ENCODE measurements around the gene F11R. TPM values are rescaled to one million over a fixed set of nuclear protein-coding genes. Genes with fewer than 3 reads are reported as not detected.

Gene F11R
- total RNA-seq, 1 experiment from 2014 or later = 69.2 TPM

DNA sequence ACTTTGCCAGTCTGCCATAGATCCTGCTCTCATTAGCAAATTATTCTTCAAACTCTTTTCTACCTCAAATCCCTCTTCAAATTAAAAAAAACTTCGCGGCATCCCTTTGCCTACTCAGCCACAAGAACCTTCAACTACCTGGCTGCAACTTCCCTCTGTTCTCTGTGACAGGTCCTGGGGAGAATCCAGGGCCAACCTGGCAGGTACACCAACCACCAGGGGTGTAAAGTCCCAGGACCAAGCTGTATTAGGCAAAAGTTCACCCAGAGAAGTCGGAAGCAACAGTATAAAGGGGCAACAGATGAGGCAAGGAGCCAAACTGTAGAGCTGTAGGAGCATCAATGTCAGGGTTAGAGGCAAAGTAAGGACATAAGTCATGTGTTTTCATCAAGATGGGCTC lies 48.0 kb downstream of the F11R start:
- CTCF ChIA-PET = no interaction called here
- Histone ChIP-seq H3K4me1 (ENCODE audit: insufficient read depth, low read length) (no peaks in the 10 kb centered on the region), H3K9me3 (ENCODE audit: low read length) (no peaks in the 10 kb centered on the region), H3K27me3 (ENCODE audit: low read length) (no peaks in the 10 kb centered on the region), H4K20me1 (ENCODE audit: low read length) (no peaks in the 10 kb centered on the region), H3F3A (ENCODE audit: low read length, unreplicated experiment) (no peaks in the 10 kb centered on the region), H3K79me2 (ENCODE audit: low read length) (no peaks in the 10 kb centered on the region), H3K4me2 (ENCODE audit: low read length) (no peak overlapping the region), H3K36me3 (ENCODE audit: low read depth, low read length) (no peaks in the 10 kb centered on the region), H3K9ac (ENCODE audit: low read length) (no peak overlapping the region), H3K4me3 (ENCODE audit: low read length) (no peak overlapping the region), H3K9me2 (replicated peaks; ENCODE audit: low read length) (no peaks in the 10 kb centered on the region), H2AFZ (ENCODE audit: low read length) (no peak overlapping the region), H3K27ac (ENCODE audit: low read length) (no peak overlapping the region)
- POLR2A ChIA-PET (ENCODE audit: unreplicated experiment) = no interaction called here
- no peak for TF ChIP-seq EZH2phosphoT487 (IDR thresholded peaks at IDR 0.05; ENCODE audit: borderline replicate concordance, low read length)
- TF ChIP-seq EZH2 (IDR thresholded peaks at IDR 0.05; ENCODE audit: low read length, unreplicated experiment) = no peak
- TF ChIP-seq CTCF (conservative IDR thresholded peaks at IDR 0.05; ENCODE audit: low read depth, low read length) = no peak
- ATAC-seq (no peak), DNase-seq (no peak)
- BruUV-seq (replicated peaks) = no TSS peak
- intact Hi-C loops (cut with micrococcal nuclease) = no loop called here

DNA sequence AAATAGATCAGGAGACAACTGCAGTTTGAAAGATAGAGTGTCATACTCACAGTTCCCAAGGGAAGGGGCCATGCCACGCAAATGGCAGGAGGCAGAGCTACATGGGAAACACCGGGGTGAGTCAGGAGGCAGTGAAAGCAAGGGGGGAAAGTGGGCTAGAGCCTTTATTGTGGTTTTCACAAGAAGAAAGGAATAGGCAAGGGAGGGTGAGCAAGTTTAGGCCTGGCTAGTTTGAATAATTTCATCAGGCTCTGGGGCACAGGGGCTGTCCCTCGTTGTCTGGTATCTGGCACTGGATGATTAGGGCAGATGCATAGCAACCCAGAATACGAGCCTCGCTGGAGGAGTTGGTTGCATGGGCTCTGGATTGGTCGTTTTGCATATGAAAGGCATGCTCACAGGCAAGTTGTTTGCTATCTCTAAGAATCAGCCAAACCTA lies 49.3 kb downstream of the F11R start:
- no peaks in the 10 kb centered on the region for H3K9me2 ChIP-seq (replicated peaks; ENCODE audit: low read length)
- TF ChIP-seq CTCF (conservative IDR thresholded peaks at IDR 0.05; ENCODE audit: low read depth, low read length) = no peak
- TF ChIP-seq EZH2phosphoT487 (IDR thresholded peaks at IDR 0.05; ENCODE audit: borderline replicate concordance, low read length) = no peak
- no peak for TF ChIP-seq EZH2 (IDR thresholded peaks at IDR 0.05; ENCODE audit: low read length, unreplicated experiment)
- H3K4me2 ChIP-seq (ENCODE audit: low read length) = no peak overlapping the region
- no peaks in the 10 kb centered on the region for H3F3A ChIP-seq (ENCODE audit: low read length, unreplicated experiment)
- CTCF ChIA-PET = no interaction called here
- POLR2A ChIA-PET (ENCODE audit: unreplicated experiment) = no interaction called here
- DNase-seq (no peak), ATAC-seq (no peak)
- intact Hi-C loops (cut with micrococcal nuclease) = no loop called here
- no peaks in the 10 kb centered on the region for H3K27me3 ChIP-seq (ENCODE audit: low read length)
- no peak overlapping the region for H3K9ac ChIP-seq (ENCODE audit: low read length)
- no peaks in the 10 kb centered on the region for H3K4me1 ChIP-seq (ENCODE audit: insufficient read depth, low read length)
- H3K36me3 ChIP-seq (ENCODE audit: low read depth, low read length) = no peaks in the 10 kb centered on the region
- H3K4me3 ChIP-seq (ENCODE audit: low read length) = no peak overlapping the region
- no peaks in the 10 kb centered on the region for H3K9me3 ChIP-seq (ENCODE audit: low read length)
- no TSS peak for BruUV-seq (replicated peaks)
- no peaks in the 10 kb centered on the region for H3K79me2 ChIP-seq (ENCODE audit: low read length)
- no peak overlapping the region for H2AFZ ChIP-seq (ENCODE audit: low read length)
- no peaks in the 10 kb centered on the region for H4K20me1 ChIP-seq (ENCODE audit: low read length)
- no peak overlapping the region for H3K27ac ChIP-seq (ENCODE audit: low read length)

DNA sequence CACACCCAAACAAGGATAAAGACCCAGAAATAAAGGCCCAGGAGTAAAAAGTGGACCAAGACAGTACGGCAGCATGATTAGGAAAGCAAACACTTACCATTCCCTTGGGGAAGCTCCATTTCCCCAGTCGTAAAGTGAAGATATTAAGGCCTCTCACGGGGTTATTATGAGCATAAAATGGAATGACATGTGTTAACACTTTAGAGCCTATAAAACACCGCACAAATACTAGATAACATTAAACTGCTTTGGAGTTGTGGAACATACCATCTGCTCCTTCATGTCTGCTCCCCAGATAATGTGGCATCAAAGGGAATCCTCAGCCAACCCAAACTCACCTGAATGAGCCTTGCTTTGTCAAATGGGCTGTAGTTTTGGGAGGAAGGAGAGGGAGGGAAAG lies 57.4 kb downstream of the F11R start:
- Histone ChIP-seq H3K79me2 (ENCODE audit: low read length) (no peaks in the 10 kb centered on the region), H2AFZ (ENCODE audit: low read length) (no peak overlapping the region), H4K20me1 (ENCODE audit: low read length) (no peaks in the 10 kb centered on the region), H3F3A (ENCODE audit: low read length, unreplicated experiment) (no peaks in the 10 kb centered on the region), H3K27me3 (ENCODE audit: low read length) (no peaks in the 10 kb centered on the region), H3K36me3 (ENCODE audit: low read depth, low read length) (no peaks in the 10 kb centered on the region), H3K9me2 (replicated peaks; ENCODE audit: low read length) (no peaks in the 10 kb centered on the region), H3K4me2 (ENCODE audit: low read length) (no peak overlapping the region), H3K9me3 (ENCODE audit: low read length) (no peaks in the 10 kb centered on the region), H3K9ac (ENCODE audit: low read length) (no peak overlapping the region), H3K4me3 (ENCODE audit: low read length) (no peak overlapping the region), H3K27ac (ENCODE audit: low read length) (no peak overlapping the region), H3K4me1 (ENCODE audit: insufficient read depth, low read length) (no peaks in the 10 kb centered on the region)
- ChIA-PET CTCF (no interaction called here), POLR2A (ENCODE audit: unreplicated experiment) (no interaction called here)
- TF ChIP-seq EZH2phosphoT487 (IDR thresholded peaks at IDR 0.05; ENCODE audit: borderline replicate concordance, low read length) (no peak), CTCF (conservative IDR thresholded peaks at IDR 0.05; ENCODE audit: low read depth, low read length) (no peak), EZH2 (IDR thresholded peaks at IDR 0.05; ENCODE audit: low read length, unreplicated experiment) (no peak)
- intact Hi-C loops (cut with micrococcal nuclease) = no loop called here
- DNase-seq = no peak
- ATAC-seq = no peak
- BruUV-seq (replicated peaks) = no TSS peak
